NB4 (cell line): Measurements from ENCODE around the gene CCL7.

Experiments
- CTCF ChIP-seq: IDR thresholded peaks from one replicate; pipeline ENCODE4 v1.5.1; 2012; ENCODE audit warnings: low read depth, low read length
- TF ChIP-seq, protein P1 (sequence below): IDR thresholded peaks from 2 replicates; pipeline ENCODE4 v1.6.1; 2011; ENCODE audit warnings: low read depth, low read length

GRCh38 chr17:34307110-34307509 is 37.1 kb downstream of the CCL7 start:
- TF ChIP-seq CTCF: no peak
- TF ChIP-seq, protein P1, sequence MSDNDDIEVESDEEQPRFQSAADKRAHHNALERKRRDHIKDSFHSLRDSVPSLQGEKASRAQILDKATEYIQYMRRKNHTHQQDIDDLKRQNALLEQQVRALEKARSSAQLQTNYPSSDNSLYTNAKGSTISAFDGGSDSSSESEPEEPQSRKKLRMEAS: no peak
